ENCODE results near the gene DGLUCY. TPM values are rescaled to one million over a fixed set of nuclear protein-coding genes. Genes with fewer than 3 reads are reported as not detected.

DGLUCY gene
- total and polyA plus RNA-seq, 5 donors from 2014 or later = 45.2 to 120 (median 60.8) TPM

DNA sequence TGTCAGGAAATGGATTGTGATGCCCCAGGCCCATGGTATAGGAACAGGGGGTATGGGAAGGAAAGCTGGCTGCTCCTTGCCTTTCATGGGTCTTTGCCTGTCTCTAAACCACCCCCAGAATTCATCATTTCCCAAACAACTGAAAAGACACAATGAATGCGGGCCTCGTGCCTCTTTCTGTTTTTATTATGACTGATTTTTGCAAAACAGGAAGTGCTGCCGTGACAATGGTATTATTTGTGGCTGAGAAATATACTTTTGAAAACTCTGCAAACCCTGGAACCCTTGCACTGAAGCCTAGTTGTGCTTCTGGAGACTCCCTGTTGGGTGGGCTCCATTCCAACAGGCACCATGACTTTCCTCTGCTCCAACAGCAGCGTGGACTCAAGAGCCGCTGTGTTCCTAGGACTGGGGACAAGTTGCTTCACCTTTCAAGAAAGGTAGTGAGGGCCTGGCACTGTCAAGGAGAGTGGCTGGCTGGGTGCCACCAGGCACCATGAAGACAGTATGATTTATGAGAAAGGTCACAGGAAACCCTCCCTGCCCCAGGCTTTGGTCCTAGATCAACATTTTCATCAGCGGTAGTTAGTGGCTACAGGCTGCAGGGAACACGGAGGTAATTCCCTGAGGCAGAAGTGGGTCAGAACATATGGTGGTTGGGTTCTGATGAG is 4.8 kb upstream of the DGLUCY start:
- Histone ChIP-seq H3K4me3 (ENCODE audit: low read depth, low read length) (peak overlapping the region; percentile 58), H3K27me3 (ENCODE audit: control insufficient read depth, insufficient read depth, low read length) (no peaks in the 10 kb centered on the region), H3K4me1 (ENCODE audit: control insufficient read depth, insufficient read depth, low read length, poor library complexity, severe bottlenecking) (peaks cover 49% of the 10 kb centered on the region), H3K9me3 (ENCODE audit: control insufficient read depth in 2 of 2, low read length in 2 of 2) (no peaks in the 10 kb centered on the region), H3K36me3 (ENCODE audit: control insufficient read depth, insufficient read depth, low read length) (no peaks in the 10 kb centered on the region), H3K27ac (ENCODE audit: insufficient read depth, low read length, poor library complexity, severe bottlenecking) (peak overlapping the region; percentile 78)
- no peaks in the 10 kb centered on the region for H3K27me3 Mint-ChIP-seq
- H3K9me3 Mint-ChIP-seq = peaks cover 0 to 4% (median 0%) of the 10 kb centered on the region in 7 donors
- ATAC-seq (ENCODE audit: low read depth in 2 of 2) (peak; percentile 34 to 35), DNase-seq (peak in 2 of 3 donors; percentile 64 to 83)
- H3K27ac Mint-ChIP-seq = peak overlapping the region; percentile 88 to 97 (median 95)
- H3K4me1 Mint-ChIP-seq = peaks cover 27 to 54% (median 37%) of the 10 kb centered on the region in 4 donors
- H3K36me3 Mint-ChIP-seq = no peaks in the 10 kb centered on the region
- peak overlapping the region; percentile 74 to 91 (median 85) for H3K4me3 Mint-ChIP-seq

- H3K4me3 Mint-ChIP-seq = peak overlapping the region in 2 of 4 donors; percentile 18 to 21
- Histone ChIP-seq H3K27ac (ENCODE audit: insufficient read depth, low read length, poor library complexity, severe bottlenecking) (peak overlapping the region; percentile 2), H3K27me3 (ENCODE audit: control insufficient read depth, insufficient read depth, low read length) (no peaks in the 10 kb centered on the region), H3K4me1 (ENCODE audit: control insufficient read depth, insufficient read depth, low read length, poor library complexity, severe bottlenecking) (peaks cover 67% of the 10 kb centered on the region), H3K4me3 (ENCODE audit: low read depth, low read length) (no peak overlapping the region), H3K9me3 (ENCODE audit: control insufficient read depth in 2 of 2, low read length in 2 of 2) (no peaks in the 10 kb centered on the region), H3K36me3 (ENCODE audit: control insufficient read depth, insufficient read depth, low read length) (no peaks in the 10 kb centered on the region)
- H3K36me3 Mint-ChIP-seq = peaks cover 3% of the 10 kb centered on the region
- peaks cover 0 to 4% (median 0%) of the 10 kb centered on the region in 7 donors for H3K9me3 Mint-ChIP-seq
- H3K27me3 Mint-ChIP-seq = no peaks in the 10 kb centered on the region
- H3K4me1 Mint-ChIP-seq = peaks cover 30 to 74% (median 46%) of the 10 kb centered on the region in 4 donors
- ATAC-seq (ENCODE audit: low read depth in 2 of 2) (no peak), DNase-seq (no peak)
- peak overlapping the region; percentile 36 to 88 (median 71) for H3K27ac Mint-ChIP-seq
Observed at GRCh38 chr14:91111443-91111842, 2.4 kb upstream of the DGLUCY start.

DNA sequence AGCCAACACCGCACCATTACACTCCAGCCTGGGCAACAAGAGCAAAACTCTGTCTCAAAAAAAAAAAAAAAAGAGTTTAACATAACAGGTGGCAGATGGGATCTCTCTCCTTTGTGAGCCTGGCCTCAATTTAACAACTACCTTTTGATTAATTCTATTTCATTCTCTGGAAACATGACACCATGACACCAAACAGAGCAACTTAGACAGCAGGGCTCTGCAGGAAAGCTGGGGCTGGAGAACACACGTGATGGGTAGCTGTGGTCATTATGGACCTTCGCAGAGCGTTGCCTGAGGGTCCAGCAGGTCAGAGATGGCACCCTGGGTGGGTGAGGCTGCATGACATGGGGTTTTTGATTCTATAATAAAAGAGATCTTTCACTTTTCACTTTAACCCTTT is 1.7 kb upstream of the DGLUCY start:
- Mint-ChIP-seq H3K36me3 (peaks cover 4% of the 10 kb centered on the region), H3K4me3 (peak overlapping the region; percentile 43 to 74 (median 66))
- ATAC-seq (ENCODE audit: low read depth in 2 of 2) = no peak

DNA sequence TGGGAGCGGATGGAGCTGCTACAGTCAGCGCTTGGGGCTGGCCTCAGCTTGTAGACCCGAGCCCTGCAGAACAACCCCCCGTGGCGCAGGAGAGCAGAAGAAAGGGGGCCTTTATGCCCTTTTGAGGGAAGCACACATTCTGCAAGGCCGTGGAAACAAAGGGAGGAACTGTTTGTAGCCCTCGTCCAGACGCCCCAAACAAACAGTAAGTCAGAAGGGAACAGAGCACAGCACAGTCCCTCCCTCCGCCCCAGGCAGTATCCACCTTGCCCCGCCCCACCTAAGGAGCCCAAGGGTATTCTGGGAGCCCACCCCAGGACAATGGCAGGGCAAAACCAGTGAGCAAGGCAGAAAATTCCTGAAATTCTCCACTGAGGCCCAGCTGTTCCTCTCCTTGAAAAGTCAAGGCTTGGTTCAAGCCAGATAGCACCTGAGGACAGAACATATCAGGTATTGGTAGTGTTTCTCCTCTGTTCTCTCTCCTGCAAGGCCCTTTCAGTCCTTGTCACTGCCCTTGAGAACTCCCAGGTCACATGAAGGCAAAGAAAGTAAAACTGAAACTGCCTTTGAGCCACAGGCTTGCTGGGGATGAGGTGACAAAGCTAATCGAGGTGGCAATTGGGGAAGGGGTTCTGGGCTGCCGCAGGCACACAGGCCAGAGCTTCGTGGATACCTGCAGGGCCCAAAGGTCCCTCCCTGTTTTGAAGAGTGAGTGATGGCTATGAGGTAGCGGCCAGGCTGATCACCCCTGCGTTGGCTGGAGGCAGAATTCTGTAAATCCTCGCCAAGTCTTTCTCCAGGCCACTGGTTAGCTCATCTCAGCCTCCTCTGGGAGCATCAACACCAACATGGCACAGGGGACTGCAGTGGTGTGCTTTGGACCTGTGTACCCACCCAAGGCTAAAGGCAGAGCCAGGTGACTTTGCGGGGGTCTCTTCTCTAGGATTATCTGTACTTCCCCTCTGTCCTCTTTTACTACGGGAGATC is 499 bp downstream of the DGLUCY start:
- peak overlapping the region; percentile 95 to 98 (median 97) for H3K4me3 Mint-ChIP-seq
- H3K27me3 Mint-ChIP-seq = no peaks in the 10 kb centered on the region
- H3K27ac ChIP-seq (ENCODE audit: insufficient read depth, low read length, poor library complexity, severe bottlenecking) = peak overlapping the region; percentile 94
- DNase-seq (peak; percentile 57 to 95 (median 67)), ATAC-seq (ENCODE audit: low read depth in 2 of 2) (peak; percentile 78 to 80)
- H3K4me1 ChIP-seq (ENCODE audit: control insufficient read depth, insufficient read depth, low read length, poor library complexity, severe bottlenecking) = peaks cover 79% of the 10 kb centered on the region
- H3K9me3 ChIP-seq (ENCODE audit: control insufficient read depth in 2 of 2, low read length in 2 of 2) = no peaks in the 10 kb centered on the region
- peak overlapping the region; percentile 97 for H3K4me3 ChIP-seq (ENCODE audit: low read depth, low read length)
- H3K27me3 ChIP-seq (ENCODE audit: control insufficient read depth, insufficient read depth, low read length) = no peaks in the 10 kb centered on the region
- H3K36me3 ChIP-seq (ENCODE audit: control insufficient read depth, insufficient read depth, low read length) = peaks cover 9% of the 10 kb centered on the region
- peaks cover 20% of the 10 kb centered on the region for H3K36me3 Mint-ChIP-seq
- peaks cover 25 to 81% (median 55%) of the 10 kb centered on the region in 4 donors for H3K4me1 Mint-ChIP-seq
- H3K9me3 Mint-ChIP-seq = peaks cover 0 to 2% (median 0%) of the 10 kb centered on the region in 7 donors
- H3K27ac Mint-ChIP-seq = peak overlapping the region; percentile 96 to 99 (median 99)

More for the DNA sequence above, 1.7 kb upstream of the DGLUCY start:
- peaks cover 0 to 4% (median 0%) of the 10 kb centered on the region in 7 donors for H3K9me3 Mint-ChIP-seq
- peak overlapping the region; percentile 86 to 88 (median 88) for H3K27ac Mint-ChIP-seq
- no peaks in the 10 kb centered on the region for H3K27me3 ChIP-seq (ENCODE audit: control insufficient read depth, insufficient read depth, low read length)
- no peaks in the 10 kb centered on the region for H3K36me3 ChIP-seq (ENCODE audit: control insufficient read depth, insufficient read depth, low read length)
- H3K9me3 ChIP-seq (ENCODE audit: control insufficient read depth in 2 of 2, low read length in 2 of 2) = no peaks in the 10 kb centered on the region
- H3K4me1 Mint-ChIP-seq = peaks cover 34 to 82% (median 52%) of the 10 kb centered on the region in 4 donors
- H3K27ac ChIP-seq (ENCODE audit: insufficient read depth, low read length, poor library complexity, severe bottlenecking) = no peak overlapping the region
- H3K4me3 ChIP-seq (ENCODE audit: low read depth, low read length) = no peak overlapping the region
- no peaks in the 10 kb centered on the region for H3K27me3 Mint-ChIP-seq
- DNase-seq = no peak
- H3K4me1 ChIP-seq (ENCODE audit: control insufficient read depth, insufficient read depth, low read length, poor library complexity, severe bottlenecking) = peaks cover 74% of the 10 kb centered on the region

- H3K9me3 Mint-ChIP-seq = peaks cover 0 to 3% (median 0%) of the 10 kb centered on the region in 7 donors
- H3K4me1 Mint-ChIP-seq = peaks cover 28 to 85% (median 58%) of the 10 kb centered on the region in 4 donors
- no peaks in the 10 kb centered on the region for H3K27me3 Mint-ChIP-seq
- Histone ChIP-seq H3K9me3 (ENCODE audit: control insufficient read depth in 2 of 2, low read length in 2 of 2) (no peaks in the 10 kb centered on the region), H3K27me3 (ENCODE audit: control insufficient read depth, insufficient read depth, low read length) (no peaks in the 10 kb centered on the region), H3K27ac (ENCODE audit: insufficient read depth, low read length, poor library complexity, severe bottlenecking) (peak overlapping the region; percentile 94), H3K36me3 (ENCODE audit: control insufficient read depth, insufficient read depth, low read length) (peaks cover 24% of the 10 kb centered on the region), H3K4me3 (ENCODE audit: low read depth, low read length) (peak overlapping the region; percentile 97), H3K4me1 (ENCODE audit: control insufficient read depth, insufficient read depth, low read length, poor library complexity, severe bottlenecking) (peaks cover 80% of the 10 kb centered on the region)
- H3K4me3 Mint-ChIP-seq = peak overlapping the region; percentile 95 to 98 (median 97)
- peaks cover 33% of the 10 kb centered on the region for H3K36me3 Mint-ChIP-seq
- no peak for ATAC-seq (ENCODE audit: low read depth in 2 of 2)
- peak overlapping the region; percentile 96 to 99 (median 99) for H3K27ac Mint-ChIP-seq
- DNase-seq = peak in 1 of 3 donors; percentile 46
Observed at GRCh38 chr14:91115986-91116770, 2.3 kb downstream of the DGLUCY start.

DNA sequence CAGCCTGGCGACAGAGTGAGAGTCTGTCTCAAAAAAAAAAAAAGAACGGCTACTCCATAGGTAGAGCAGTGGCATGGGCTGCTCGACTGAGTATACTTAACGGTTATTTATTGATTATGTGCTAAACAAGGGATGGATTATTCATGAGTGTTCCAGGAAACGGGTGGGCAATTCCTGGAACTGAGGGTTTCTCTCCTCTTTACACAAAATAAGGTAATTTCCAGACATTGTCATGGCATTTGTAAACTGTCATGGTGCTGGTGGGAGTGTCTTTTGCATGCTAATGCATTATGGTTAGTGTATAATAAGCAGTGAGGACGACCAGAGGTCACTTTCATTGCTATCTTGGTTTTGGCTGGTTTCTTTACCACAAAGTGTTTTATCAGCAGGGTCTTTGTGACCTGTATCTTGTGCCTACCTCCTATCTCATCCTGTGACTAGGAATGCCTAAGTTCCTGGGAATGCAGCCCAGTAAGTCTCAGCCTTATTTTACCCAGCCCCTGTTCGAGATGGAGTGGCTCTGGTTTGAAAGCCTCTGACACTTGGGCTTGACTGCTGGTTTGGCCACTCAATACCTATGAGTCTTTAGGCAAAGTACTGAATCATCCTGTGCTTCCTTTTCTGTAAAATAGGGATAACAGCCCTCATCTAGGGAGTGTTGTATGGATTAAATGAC is 3.2 kb downstream of the DGLUCY start:
- DNase-seq (peak in 1 of 3 donors; percentile 88), ATAC-seq (ENCODE audit: low read depth in 2 of 2) (no peak)
- peaks cover 0 to 3% (median 0%) of the 10 kb centered on the region in 7 donors for H3K9me3 Mint-ChIP-seq
- Histone ChIP-seq H3K9me3 (ENCODE audit: control insufficient read depth in 2 of 2, low read length in 2 of 2) (no peaks in the 10 kb centered on the region), H3K27ac (ENCODE audit: insufficient read depth, low read length, poor library complexity, severe bottlenecking) (peak overlapping the region; percentile 94), H3K27me3 (ENCODE audit: control insufficient read depth, insufficient read depth, low read length) (no peaks in the 10 kb centered on the region), H3K4me3 (ENCODE audit: low read depth, low read length) (peak overlapping the region; percentile 97), H3K4me1 (ENCODE audit: control insufficient read depth, insufficient read depth, low read length, poor library complexity, severe bottlenecking) (peaks cover 77% of the 10 kb centered on the region), H3K36me3 (ENCODE audit: control insufficient read depth, insufficient read depth, low read length) (peaks cover 24% of the 10 kb centered on the region)
- peak overlapping the region; percentile 96 to 99 (median 99) for H3K27ac Mint-ChIP-seq
- H3K27me3 Mint-ChIP-seq = no peaks in the 10 kb centered on the region
- peaks cover 28 to 87% (median 61%) of the 10 kb centered on the region in 4 donors for H3K4me1 Mint-ChIP-seq
- peak overlapping the region; percentile 95 to 98 (median 97) for H3K4me3 Mint-ChIP-seq
- H3K36me3 Mint-ChIP-seq = peaks cover 33% of the 10 kb centered on the region
